DND-41 (cell line): ENCODE measurements around the gene SEC22C.

ENCODE experiments used
- ATAC-seq: fragments of 200-7000 bp; cut with Tn5 transposase; 3 replicates; pipeline ENCODE4 v1.9.1; 2021; ENCODE audit warnings: low read depth; ENCODE audit not compliant: insufficient read depth
- DNase-seq: peaks from one replicate; pipeline ENCODE4 v3.0.0-alpha.2; 2020
- H2AFZ ChIP-seq: 2 replicates; pipeline ENCODE4 v1.6.0; 2012; ENCODE audit warnings: low read depth, low read length
- H3K27ac ChIP-seq: 2 replicates; pipeline ENCODE4 v1.5.1; 2012; ENCODE audit warnings: low read length, inconsistent platforms
- H3K27me3 ChIP-seq: fragments of 200-600 bp; sonication (generic); 2 replicates; pipeline ENCODE4 v1.6.0; 2012; ENCODE audit warnings: low read length, mild to moderate bottlenecking, inconsistent platforms; ENCODE audit not compliant: insufficient read depth, poor library complexity
- H3K36me3 ChIP-seq: 2 replicates; pipeline ENCODE4 v1.5.1; 2012; ENCODE audit warnings: low read length, inconsistent platforms; ENCODE audit not compliant: insufficient read depth
- H3K4me1 ChIP-seq: 2 replicates; pipeline ENCODE4 v1.5.1; 2012; ENCODE audit warnings: mild to moderate bottlenecking, low read length; ENCODE audit not compliant: insufficient read depth
- H3K4me2 ChIP-seq: 2 replicates; pipeline ENCODE4 v1.6.0; 2012; ENCODE audit warnings: mild to moderate bottlenecking, moderate library complexity, low read length, inconsistent platforms; ENCODE audit not compliant: insufficient read depth
- H3K4me3 ChIP-seq, 2 experiments: fragments of 200-600 bp in 1 of 2; shearing (Covaris generic) in 1 of 2; 2 replicates each; pipeline ENCODE4 v1.5.1; 2012 to 2016; ENCODE audit warnings: inconsistent platforms in 2 of 2, low read length in 2 of 2, mild to moderate bottlenecking in 2 of 2, low read depth in 1 of 2, moderate library complexity in 1 of 2
- H3K79me2 ChIP-seq: 2 replicates; pipeline ENCODE4 v1.6.0; 2012; ENCODE audit warnings: low read length, inconsistent platforms; ENCODE audit not compliant: insufficient read depth
- H3K9ac ChIP-seq: 2 replicates; pipeline ENCODE4 v1.6.0; 2012; ENCODE audit warnings: low read depth, mild to moderate bottlenecking, inconsistent platforms, low read length, moderate library complexity
- H3K9me3 ChIP-seq: 2 replicates; pipeline ENCODE4 v1.5.1; 2012; ENCODE audit warnings: low read length, moderate library complexity, mild to moderate bottlenecking, inconsistent platforms; ENCODE audit not compliant: insufficient read depth, severe bottlenecking
- H4K20me1 ChIP-seq: 2 replicates; pipeline ENCODE4 v1.6.0; 2012; ENCODE audit warnings: low read length; ENCODE audit not compliant: insufficient read depth
- CTCF ChIP-seq: IDR thresholded peaks from 2 replicates; pipeline ENCODE4 v1.5.1; 2012; ENCODE audit warnings: borderline replicate concordance, low read length, moderate library complexity, mild to moderate bottlenecking; ENCODE audit not compliant: poor library complexity, severe bottlenecking; ENCODE audit errors: extremely low read depth
- EZH2 ChIP-seq: IDR thresholded peaks from 3 replicates; pipeline ENCODE4 v1.6.1; 2012; ENCODE audit warnings: borderline replicate concordance, low read depth, mild to moderate bottlenecking, moderate library complexity, low read length, inconsistent platforms; ENCODE audit not compliant: severe bottlenecking

The SEC22C gene

GRCh38 chr3:42519568-42519962 is 62.2 kb downstream of the SEC22C start:
- ATAC-seq: no peak

GRCh38 chr3:42518800-42519567 is 62.8 kb downstream of the SEC22C start:
- Histone ChIP-seq H3K4me3 (no peak overlapping the region), H3K4me2 (no peak overlapping the region), H3K4me1 (no peaks in the 10 kb centered on the region), H3K27me3 (no peaks in the 10 kb centered on the region), H3K36me3 (no peaks in the 10 kb centered on the region), H3K9me3 (no peaks in the 10 kb centered on the region), H2AFZ (no peak overlapping the region), H3K27ac (no peak overlapping the region), H3K79me2 (no peaks in the 10 kb centered on the region), H3K9ac (no peak overlapping the region), H4K20me1 (no peaks in the 10 kb centered on the region)
- peak; percentile 26 for DNase-seq
- no peak for ATAC-seq
- TF ChIP-seq EZH2 (no peak), CTCF (peak; percentile 46)

More at GRCh38 chr3:42519568-42519962, 62.2 kb downstream of the SEC22C start:
- no peaks in the 10 kb centered on the region for H3K9me3 ChIP-seq
- H3K27ac ChIP-seq: no peak overlapping the region
- H2AFZ ChIP-seq: no peak overlapping the region
- H3K4me3 ChIP-seq: no peak overlapping the region
- no peak overlapping the region for H3K4me2 ChIP-seq
- H3K4me1 ChIP-seq: no peaks in the 10 kb centered on the region
- H4K20me1 ChIP-seq: no peaks in the 10 kb centered on the region
- no peaks in the 10 kb centered on the region for H3K79me2 ChIP-seq
- no peak for TF ChIP-seq CTCF
- DNase-seq: no peak
- H3K9ac ChIP-seq: no peak overlapping the region
- no peaks in the 10 kb centered on the region for H3K36me3 ChIP-seq
- no peaks in the 10 kb centered on the region for H3K27me3 ChIP-seq

- Histone ChIP-seq H2AFZ (no peak overlapping the region), H3K4me3 (no peak overlapping the region), H3K9me3 (no peaks in the 10 kb centered on the region), H3K4me2 (no peak overlapping the region), H3K79me2 (no peaks in the 10 kb centered on the region), H3K9ac (no peak overlapping the region), H4K20me1 (no peaks in the 10 kb centered on the region), H3K27me3 (no peaks in the 10 kb centered on the region), H3K36me3 (no peaks in the 10 kb centered on the region), H3K4me1 (no peaks in the 10 kb centered on the region), H3K27ac (no peak overlapping the region)
- TF ChIP-seq CTCF (no peak), EZH2 (no peak)
- DNase-seq (no peak), ATAC-seq (no peak)
Measured at GRCh38 chr3:42517117-42517516, 64.7 kb downstream of the SEC22C start.
